ENCODE data around the gene IL16.
"Not testable (repeated sequence)": the region's sequence is repeated elsewhere in the genome, so short reads cannot be mapped to it uniquely, and the experiment has no call there.

The IL16 gene

GRCh38 chr15:81174792-81175327, 21.8 kb upstream of the IL16 start:
- DNase-seq: no peak

- no peak for DNase-seq
These were observed 21.2 kb upstream of the IL16 start for GRCh38 chr15:81175496-81175895.

DNA sequence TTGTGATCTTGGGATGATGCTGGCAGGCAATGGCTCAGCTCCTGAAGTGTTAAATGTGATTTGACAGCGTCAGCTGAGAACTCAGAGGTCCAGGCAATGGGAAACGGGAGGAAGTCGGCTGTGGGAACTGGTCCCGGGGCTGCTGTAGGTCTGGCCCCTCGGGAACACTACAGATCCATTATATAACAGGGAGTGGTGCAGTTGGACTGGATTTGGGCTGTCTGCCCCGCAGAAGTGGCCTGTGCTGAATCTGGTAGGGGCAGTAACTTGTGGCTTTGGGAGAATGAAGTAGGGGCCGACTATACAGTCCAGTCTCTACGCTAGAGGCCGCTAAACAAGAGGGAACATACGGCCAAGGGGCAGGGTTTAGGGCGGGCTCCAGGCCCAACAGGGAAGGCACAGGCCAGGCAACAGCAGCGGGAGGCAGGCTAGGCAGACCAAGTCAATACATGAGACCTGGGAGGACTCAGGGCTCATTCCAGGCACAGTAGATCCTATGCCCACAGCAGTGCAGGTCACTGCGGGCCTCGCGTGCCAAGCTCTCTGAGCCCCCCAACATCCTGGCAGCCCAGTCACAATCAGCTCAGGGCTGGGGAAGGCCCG, 20.3 kb upstream of the IL16 start:
- DNase-seq: no peak

DNA sequence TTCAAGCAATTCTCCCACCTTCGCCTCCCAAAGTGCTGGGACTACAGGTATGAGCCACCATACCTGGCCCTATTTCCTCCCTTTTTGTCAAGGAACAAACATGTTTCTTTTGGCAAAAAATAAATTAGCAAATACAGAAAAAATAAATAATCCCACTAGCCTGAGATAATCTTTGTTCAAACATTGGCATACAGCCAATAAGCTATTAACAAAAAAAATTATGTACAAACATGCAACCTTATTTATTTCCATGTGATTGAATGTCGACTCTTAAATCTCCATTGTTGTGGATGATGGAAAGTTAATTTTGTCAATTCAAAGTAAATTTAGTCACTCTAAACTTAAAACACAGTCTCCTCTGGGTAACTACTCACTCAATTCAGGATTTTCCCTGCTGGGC, 18.3 kb upstream of the IL16 start:
- DNase-seq: no peak

- DNase-seq: no peak
These were observed 15.5 kb upstream of the IL16 start for GRCh38 chr15:81181220-81181619.

DNA sequence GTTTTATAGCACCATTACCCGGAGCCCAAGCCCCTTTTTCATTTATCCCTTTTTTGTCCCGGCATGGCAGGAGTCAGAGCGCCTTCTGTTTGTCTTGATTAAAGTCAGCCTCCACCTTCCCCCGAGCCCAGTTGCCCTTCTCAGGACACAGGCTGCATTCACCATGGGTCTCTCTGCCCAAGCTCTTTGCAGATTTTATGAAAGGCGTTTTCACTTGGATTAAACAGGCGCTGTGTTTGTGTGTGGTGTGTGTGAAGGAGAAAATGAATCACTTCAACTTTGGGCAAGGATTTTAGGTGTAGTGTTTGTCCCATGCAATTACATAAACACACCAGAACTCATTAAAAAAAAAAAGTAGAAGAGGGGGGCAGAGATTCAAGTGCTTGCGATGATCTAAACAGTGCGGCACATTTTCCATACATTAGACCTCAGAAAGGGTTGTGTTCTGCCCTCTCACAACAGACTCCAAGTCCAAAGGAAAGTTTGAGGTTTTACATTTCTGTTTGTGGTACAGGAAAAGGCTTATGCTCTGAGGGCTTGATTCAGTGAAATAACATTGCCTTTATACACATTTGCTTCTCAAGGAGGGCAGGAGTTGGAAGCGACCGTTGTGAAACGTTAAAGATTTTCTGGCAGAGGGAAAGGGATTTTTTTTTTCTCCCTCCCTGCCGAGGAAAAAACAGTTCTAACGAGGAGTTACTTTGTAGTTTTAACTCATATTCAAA, 14.5 kb upstream of the IL16 start:
- DNase-seq: no peak

- no peak for DNase-seq
These were observed 13.8 kb upstream of the IL16 start for GRCh38 chr15:81182756-81183438.

DNA sequence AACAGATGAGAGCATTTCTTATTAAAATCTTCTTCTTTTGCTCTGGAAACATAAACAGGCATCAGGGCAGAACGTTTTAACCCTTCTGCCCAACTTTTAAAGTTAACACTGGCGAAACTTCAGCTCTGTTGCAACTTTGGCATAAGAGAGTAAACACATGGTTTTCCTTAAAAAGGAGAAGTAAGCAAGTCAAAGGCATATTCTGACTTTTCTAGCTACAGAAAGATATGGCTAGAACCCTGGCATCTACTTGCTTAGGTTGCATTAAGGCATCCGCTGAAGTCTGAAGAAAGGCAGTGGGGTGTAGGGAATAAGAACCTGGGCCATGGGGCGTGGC, 13.3 kb upstream of the IL16 start:
- no peak for DNase-seq

DNA sequence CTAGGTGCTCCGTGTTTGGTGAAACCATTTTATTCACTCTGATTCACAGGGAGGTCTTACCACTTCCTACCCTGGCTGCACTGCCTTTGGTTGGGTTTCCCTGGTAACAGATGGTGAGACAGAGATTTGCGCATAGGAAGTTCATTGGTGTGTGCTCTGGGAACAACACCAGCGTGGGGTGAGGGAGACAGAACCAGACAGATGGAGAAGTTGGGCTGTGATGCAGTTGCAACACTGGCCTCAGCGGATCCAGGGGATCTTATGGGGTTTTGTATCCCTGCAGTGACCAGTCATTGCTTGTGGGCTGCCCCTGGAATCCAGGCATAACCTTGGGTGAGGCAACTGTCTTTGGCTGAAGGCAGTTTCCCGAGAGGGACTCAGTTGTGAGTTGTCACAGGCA, 12.5 kb upstream of the IL16 start:
- no peak for DNase-seq

DNA sequence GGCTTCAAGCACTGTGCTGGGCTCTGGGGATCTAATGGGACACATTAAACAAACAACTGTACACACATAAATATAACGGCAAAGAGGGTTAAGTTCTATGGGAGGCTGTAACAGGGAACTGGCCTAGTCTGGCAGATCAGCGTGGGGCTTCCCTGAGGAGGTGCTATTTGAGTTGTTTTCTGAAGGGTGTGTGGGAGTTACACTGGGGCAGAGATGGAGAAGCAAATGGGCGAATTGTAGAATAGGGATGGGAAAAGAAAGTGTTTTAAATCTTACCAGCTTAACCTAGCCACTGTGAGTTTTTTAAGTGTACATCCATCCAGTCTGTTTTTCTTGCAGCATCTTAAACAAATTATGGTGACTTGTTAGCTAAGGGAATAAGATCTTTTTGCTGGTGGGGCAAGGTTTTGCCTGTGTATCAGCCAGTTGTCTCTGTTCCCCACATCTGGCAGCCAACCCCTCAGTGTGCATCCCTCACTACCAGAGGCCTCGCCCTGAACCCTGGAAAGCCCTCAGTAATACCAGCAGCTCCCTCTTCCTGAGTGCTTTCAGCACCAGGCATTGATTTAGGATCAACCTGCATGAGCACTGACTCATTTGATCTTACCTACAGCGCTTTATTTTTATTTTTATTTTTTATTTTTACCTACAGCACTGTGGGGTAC, 10.9 kb upstream of the IL16 start:
- DNase-seq: no peak

DNA sequence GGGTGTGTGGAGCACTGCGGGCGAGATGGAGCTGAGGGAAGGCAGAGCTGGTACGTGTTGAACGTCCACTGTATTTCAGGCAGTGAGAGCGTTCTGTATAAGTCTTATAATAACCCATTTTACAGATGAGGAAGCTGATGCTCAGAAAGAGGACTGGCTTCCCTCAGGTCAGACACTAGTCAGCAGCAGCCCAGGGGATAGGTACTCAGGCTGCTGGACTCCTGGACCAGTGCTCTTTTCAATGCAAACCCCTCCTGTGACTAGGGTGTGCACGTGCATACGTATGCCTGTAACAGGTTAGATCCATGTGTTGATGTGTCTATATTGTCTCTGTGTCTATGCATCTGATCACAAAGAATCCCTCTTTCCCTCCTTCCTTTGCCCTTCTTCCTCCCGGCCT, 8.3 kb upstream of the IL16 start:
- no peak for DNase-seq

DNA sequence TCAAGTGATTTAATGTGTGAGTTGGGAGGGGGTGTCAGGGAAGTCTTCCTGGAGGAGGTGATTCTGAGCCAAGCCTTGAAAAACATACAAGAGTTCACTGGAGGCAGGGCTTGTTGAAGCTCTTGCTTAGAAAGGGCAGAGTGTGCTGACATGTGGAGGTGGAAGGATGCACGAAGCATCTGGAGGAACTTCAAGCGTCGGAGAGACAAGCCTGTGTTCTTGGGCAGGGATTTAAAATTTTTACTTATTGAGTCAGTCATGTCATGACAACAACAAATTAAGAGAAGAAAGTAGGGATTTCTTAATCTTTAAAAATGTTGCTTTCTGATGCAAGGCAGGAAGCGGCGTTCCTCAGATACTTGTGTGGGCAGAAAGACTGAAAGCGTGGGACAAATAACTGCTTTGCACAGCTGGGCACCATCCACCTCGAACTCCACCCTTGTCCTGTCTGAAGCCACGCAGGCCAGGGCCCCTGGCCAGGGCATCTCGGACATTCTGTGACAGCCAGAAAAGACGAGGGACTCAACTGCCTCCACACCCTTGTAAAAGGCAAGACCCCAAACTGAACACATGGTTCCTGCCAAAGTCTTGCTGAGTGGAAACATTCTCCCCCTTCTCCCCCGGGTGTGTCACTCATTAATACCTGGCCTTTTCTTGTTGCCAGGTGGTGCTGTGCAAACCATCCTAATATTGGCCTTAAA, 6.9 kb upstream of the IL16 start:
- no peak for DNase-seq

GRCh38 chr15:81190922-81191507, 5.7 kb upstream of the IL16 start:
- no peak for DNase-seq

- no peak for DNase-seq
These were observed 5.0 kb upstream of the IL16 start for GRCh38 chr15:81191701-81192100.

DNA sequence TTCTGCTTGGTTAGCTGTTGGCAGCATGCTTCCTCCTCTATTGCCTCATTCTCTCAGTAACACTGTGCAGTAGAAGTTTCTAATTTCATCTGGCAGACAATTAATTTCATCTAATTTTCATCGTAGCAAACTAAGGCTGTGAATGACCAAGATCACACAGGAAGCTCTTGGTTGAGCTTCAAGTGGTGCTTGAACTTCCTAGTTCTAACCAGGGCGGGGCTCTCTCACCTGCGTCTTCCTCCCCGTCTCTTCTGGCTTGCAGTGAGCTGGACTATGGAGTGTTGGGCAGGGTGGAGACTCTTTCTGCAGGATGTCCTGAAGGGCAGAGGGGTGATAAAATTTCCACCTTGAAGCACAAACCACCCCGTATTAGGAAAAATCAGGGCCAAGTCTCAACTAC, 2.0 kb upstream of the IL16 start:
- DNase-seq: no peak

- no peak for DNase-seq
These were observed 1.3 kb upstream of the IL16 start for GRCh38 chr15:81195339-81195864.

DNA sequence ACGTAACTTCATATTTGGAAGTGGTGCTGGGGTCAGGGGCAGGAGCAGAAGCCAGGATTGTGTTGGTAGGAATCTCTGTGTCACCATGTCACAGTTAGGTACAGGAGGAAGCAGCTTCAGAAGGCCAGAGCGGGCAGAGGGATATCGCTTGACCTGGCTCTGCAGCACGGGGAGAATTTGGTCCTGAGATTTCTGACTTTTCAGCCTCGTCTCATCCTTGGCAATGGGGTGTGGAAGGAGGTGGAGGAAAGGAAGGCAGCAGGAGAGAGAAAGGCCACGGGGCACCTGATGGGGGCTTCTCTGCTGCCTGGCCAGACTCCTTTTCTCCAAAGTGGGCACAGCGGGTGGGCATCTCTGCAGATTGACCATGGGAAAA, 564 bp downstream of the IL16 start:
- no peak for DNase-seq

- no peak for DNase-seq
These were observed 1.1 kb downstream of the IL16 start for GRCh38 chr15:81197688-81198281.

- no peak for DNase-seq
These were observed 2.5 kb downstream of the IL16 start for GRCh38 chr15:81199031-81199779.

DNA sequence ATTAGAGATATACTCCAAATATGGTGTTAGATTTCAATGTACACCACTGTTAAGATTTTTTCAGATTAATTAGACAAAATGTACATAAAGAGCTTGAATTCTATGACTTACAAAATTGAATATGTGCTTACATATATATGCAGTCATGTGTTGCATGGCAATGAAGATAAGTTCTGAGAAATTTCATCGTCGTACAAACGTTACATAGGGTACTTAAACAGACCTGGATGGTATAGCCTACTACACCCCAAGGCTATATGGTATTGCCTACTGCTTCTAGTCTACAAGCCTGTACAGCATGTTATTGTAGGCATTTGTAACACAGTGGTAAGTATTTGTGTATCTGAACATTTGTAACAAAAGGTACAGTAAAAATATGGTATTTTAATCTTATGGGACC, 9.3 kb downstream of the IL16 start:
- no peak for DNase-seq

DNA sequence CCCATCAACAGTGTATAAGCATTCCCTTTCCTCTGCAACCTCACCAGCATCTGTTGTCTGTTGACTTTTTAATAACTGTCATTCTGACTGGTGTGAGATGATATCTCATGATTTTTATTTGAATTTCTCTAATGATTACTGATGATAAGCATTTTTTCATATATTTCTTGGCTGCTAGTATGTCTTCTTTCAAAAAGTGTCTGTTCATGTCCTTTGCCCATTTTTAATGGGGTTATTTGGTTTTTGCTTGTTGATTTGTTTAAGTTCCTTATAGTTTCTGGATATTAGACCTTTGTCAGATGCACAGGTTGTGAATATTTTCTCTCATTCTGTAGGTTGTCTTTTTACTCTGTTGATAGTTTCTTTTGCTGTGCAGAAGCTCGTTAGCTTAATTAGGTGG, 11.3 kb downstream of the IL16 start:
- not testable (repeated sequence) for DNase-seq
